IPS-11a (cell line): ENCODE data around the gene WAS.
"Not testable (repeated sequence)": the region's sequence is repeated elsewhere in the genome, so short reads cannot be mapped to it uniquely, and the experiment has no call there.

Experiments used
- H3K4me3 ChIP-seq: one replicate; pipeline ENCODE4 v1.5.1; 2013; ENCODE audit warnings: low read depth, low read length, control low read depth

The WAS gene

DNA sequence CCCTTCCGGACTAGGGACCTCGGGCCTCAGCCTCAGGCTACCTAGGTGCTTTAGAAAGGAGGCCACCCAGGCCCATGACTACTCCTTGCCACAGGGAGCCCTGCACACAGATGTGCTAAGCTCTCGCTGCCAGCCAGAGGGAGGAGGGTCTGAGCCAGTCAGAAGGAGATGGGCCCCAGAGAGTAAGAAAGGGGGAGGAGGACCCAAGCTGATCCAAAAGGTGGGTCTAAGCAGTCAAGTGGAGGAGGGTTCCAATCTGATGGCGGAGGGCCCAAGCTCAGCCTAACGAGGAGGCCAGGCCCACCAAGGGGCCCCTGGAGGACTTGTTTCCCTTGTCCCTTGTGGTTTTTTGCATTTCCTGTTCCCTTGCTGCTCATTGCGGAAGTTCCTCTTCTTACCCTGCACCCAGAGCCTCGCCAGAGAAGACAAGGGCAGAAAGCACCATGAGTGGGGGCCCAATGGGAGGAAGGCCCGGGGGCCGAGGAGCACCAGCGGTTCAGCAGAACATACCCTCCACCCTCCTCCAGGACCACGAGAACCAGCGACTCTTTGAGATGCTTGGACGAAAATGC lies at the start of gene WAS:
WAS (plus strand) TSS at position 389 of the 572 bp plus-strand sequence; CDS start at position 444, 55 bp downstream.
- H3K4me3 ChIP-seq, result no peak within 1 kb of the TSS

DNA sequence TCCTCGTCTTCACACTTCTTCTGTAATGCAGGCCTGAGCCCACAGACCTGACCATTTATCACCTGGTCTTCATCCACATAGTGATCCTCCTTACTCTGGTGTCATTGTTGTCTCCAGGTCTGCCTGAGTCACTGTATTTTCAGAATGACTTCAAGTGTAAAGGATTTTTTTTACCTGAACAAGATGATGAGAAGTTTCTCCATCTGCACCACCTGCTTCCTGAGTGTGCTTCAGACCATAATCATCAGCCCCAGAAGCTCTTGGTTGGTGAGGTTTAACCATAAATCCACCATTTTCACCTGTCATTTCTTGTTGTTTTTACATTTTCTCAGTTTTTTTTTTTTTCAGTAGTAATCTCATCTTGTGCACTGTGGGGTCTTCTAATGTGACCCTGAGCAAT lies 47.3 kb upstream of the WAS start:
- no peak overlapping the region for H3K4me3 ChIP-seq

DNA sequence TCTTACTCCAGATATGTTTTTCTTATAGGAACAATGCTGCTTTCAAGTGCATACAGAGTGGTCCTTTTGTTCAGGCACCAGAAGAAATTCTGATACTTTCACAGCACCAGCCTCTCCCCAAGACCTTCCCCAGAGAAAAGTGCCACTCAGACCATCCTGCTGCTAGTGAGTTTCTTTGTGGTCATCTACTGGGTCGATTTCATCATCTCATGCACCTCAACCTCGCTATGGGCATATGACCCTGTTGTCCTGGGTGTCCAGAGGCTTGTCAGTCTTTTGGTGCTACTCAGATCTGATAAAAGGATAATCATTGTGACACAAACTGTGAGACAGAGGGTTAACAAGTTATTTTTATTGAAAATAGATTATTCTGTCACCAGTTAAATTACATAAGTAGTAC lies 46.8 kb upstream of the WAS start:
- H3K4me3 ChIP-seq, result no peak overlapping the region

DNA sequence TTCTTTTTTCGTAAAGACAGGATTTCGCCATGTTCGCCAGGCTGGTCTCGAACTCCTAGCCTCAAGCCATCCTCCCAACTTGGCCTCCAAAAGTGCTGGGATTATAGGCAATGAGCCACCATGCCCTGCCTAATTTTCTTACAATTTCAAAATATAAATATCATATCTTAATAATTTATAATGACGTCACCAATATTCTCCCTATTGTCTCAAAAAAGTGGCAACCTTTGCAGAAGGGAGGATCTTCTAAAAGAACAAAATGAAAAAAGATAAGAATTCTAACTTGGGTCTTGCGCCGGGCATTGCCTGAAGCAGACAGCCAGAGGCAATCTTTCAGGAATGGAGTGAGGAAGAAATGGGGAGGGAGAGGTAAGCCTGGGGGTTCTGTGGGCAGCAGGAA lies 37.9 kb upstream of the WAS start:
- no peak overlapping the region for H3K4me3 ChIP-seq

DNA sequence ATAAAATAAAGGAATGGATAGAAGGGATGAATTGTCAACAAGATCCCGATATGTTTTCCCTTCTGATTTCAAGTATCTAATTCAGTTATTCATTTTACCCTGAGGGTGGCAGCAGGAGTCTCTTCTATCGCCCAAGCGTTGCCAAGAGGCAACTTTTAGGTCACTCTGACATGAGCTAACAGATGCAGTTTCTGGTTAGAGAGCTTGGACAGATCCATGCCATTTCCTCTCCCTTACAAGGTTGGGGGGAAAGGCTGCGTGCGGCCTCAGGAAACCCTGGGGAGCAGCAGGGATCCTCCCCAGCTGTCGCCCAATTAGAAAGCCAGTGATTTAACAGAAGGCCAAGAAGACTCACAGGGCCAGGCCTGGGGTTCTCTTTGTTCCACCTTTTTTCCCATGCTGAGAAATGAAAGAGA lies 35.3 kb upstream of the WAS start:
- H3K4me3 ChIP-seq, result no peak overlapping the region

DNA sequence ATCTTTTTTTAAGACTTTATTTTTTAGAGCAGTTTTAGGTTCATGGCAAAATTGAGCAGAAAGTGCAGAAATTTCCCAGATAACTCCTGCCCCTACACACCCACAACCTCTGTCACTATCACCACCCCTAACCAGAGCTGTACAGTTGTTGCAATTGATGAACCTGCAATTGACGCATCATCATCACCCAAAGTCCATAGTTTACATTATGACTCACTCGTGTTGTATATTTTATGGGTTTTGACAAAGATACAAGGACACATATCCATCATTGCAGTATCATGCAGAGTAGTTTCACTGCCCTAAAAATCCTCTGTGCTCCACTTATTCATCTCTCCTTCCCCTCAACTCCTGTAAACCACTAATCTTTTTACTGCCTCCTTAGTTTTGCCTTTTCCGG lies 34.5 kb upstream of the WAS start:
- H3K4me3 ChIP-seq, result no peak overlapping the region

DNA sequence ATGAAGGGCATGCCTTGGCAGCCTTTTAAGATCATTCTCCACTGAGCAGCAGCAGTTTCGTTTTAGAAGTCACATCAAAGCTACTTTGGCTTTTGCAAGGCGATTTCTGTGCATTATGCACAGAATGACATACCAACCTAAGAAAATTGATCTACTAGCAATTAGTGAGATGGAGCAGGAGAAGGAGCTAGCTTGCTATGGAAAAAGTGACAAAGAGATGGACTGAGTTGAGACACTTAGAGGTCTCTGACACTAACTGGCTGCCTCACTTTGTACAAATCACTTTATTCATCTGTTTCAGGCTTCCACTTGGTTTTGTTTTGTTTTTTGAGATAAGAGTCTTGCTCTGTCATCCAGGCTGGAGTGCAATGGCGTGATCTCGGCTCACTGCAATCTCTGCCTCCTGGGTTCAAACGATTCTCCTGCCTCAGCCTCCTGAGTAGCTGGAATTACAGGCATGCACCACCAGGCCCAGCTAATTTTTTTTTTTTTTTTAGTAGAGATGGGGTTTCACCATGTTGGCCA lies 31.5 kb upstream of the WAS start:
- H3K4me3 ChIP-seq, result not testable (repeated sequence)

DNA sequence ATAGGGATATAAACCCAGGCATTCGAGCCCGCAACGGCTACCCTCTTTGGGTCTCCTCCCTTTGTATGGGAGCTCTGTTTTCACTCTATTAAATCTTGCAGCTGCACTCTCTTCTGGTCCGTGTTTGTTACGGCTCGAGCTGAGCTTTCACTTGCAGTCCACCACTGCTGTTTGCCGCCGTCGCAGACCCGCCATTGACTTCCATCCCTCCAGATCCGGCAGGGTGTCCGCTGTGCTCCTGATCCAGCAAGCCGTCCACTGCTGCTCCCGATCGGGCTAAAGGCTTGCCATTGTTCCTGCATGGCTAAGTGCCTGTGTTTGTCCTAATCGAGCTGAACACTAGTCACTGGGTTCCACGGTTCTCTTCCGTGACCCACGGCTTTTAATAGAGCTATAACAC lies 28.9 kb upstream of the WAS start:
- H3K4me3 ChIP-seq, result not testable (repeated sequence)

DNA sequence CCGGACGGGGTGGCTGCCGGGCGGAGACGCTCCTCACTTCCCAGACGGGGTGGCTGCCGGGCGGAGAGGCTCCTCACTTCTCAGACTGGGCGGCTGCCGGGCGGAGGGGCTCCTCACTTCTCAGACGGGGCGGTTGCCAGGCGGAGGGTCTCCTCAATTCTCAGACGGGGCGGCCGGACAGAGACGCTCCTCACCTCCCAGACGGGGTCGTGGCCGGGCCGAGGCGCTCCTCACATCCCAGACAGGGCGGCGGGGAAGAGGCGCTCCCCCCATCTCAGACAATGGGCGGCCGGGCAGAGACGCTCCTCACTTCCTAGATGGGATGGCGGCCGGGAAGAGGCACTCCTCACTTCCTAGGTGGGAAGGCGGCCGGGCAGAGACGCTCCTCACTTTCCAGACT lies 23.9 kb upstream of the WAS start:
- not testable (repeated sequence) for H3K4me3 ChIP-seq

DNA sequence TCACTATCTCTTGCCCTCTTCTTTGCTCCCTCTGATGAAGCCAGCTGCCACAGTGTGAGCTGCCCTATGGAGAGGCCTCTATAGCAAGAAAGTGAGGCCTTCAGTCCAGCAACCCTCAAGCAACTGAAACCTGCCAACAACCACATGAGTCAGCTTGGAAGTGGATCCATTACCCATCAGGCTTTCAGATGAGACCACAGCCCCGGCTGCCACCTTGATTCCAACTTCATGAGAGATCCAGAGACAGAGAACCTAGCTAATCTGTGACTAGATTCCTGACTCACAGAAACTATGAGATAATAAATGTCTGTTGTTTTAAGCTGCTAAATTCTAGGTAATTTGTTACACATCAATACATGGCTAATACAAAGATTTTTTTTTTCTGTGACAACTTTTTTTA lies 20.4 kb upstream of the WAS start:
- no peak overlapping the region for H3K4me3 ChIP-seq

DNA sequence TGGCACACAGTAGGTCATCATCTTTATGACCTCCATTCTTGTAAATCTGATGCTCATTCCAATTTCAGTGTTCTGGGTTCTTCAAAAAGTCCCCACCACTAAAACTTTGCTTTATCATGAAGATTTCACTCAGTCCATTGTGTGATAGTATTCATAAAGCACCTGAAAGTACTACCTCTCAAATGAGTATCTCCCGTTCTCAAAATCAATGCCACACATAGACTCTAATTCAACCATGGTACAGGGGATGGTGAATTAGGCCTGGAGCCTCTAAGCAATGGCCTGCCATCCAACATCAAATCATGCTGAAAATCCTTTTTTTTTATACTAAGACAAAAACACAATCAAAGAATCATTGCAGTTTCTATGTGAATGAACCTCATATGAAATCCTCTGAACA lies 19.4 kb upstream of the WAS start:
- no peak overlapping the region for H3K4me3 ChIP-seq

DNA sequence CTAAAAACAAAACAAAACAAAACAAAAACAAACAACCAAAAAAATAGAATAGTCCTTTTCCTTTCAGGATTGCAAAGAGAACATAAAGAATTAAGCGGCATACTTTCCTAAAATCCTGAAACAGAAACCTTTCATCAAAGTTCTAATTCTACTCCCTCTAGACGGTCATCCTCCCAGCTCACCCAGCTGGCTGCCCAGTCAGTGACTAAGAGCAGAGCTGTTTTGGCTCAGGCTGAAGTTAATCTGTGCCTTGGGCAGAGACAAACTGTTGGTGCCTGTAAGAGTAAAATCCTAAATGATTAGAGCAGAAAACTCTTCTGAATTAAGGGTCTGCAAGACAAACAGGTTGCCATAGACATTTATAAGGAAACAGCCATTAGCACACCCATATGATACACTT lies 17.6 kb upstream of the WAS start:
- no peak overlapping the region for H3K4me3 ChIP-seq

DNA sequence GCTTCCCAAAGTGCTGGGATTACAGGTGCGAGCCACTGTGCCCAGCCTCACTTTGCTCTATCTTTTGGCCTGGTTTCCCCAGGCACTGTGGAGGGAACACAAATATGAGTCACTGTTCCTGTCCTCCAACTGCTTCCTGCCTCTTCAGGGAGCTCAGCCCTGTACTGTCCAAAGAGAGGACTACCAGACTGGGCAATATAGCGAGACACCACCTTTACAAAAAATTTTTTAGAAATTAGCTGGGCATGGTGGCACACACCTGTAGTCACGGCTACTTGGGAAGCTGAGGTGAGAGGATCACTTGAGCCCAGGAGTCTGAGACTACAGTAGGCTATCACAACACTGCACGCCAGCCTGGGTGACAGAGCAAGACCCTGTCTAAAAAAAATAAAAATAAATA lies 16.9 kb upstream of the WAS start:
- no peak overlapping the region for H3K4me3 ChIP-seq

DNA sequence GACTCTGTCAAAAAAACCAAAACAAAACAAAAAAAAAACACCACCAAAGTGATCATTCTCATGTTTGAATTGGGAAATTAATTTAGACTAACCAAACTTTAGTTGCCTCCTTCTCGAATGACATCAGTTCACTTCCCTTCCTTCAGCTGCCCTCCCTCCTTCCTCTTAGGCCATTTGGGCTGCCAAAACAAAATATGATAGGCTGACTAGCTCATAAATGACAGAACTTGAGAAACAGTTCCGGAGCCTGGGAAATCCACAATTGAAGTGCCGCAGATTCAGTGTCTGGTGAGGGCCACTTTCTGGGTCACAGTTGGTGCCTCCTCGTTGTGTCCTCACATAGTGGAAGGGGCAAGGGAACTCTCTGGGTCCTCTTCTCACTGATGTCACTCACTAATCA lies 16.1 kb upstream of the WAS start:
- H3K4me3 ChIP-seq, result no peak overlapping the region

DNA sequence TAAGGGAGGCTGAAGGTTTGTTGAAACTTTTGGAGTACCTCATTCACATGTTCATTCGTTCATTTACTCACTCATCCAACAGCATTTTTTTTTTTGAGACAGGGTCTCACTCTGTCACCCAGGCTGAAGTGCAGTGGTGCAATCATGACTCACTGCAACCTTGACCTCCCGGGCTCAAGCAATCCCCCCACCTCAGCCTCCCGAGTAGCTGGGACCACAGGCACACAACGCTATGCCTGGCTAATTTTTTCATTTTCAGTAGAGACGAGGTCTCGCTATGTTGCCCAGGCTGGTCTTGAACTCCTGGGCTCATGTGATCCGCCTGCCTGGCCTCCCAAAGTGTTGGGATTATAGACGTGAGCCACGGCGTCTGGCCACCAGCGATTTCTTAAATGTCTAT lies 15.4 kb upstream of the WAS start:
- H3K4me3 ChIP-seq, result not testable (repeated sequence)

DNA sequence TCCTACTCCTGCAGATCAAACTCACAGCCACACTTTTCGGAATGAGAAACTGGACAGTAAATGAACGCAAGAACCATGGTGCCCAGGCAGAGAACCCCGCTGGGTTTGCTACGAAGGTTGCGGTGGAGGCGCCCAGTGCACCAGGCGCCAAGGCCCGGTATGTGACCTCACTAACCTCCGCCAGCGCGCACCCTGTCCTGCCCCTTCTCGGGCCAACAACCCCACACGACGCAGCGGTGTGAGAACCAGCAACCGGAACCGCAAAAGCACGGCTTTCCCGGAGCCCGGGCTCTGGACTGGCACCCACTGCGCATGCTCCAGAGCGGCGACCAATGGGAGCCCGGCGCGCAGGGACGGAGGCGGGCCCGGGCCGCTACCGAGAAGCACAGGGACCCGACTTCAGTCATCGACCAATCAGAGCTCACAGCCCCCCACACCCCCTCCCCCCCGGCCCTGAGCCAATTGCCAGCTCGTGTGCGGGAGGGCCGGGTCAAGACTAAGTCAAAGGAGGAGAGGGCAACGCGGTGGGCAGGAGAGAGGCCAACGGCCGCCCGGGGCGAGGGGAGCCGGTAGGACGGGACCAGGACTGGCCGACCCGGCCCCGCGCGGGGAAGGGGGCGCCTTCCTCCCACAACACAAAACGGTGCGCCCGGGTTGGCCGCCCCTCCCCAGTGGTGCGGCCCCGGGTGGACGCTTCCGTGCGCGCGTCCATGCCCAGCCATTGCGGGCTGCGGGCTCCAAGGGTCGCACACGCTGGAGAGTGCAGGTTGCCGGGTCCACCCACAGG lies 7.3 kb upstream of the WAS start:
- H3K4me3 ChIP-seq, result peak overlapping the region; percentile 67

DNA sequence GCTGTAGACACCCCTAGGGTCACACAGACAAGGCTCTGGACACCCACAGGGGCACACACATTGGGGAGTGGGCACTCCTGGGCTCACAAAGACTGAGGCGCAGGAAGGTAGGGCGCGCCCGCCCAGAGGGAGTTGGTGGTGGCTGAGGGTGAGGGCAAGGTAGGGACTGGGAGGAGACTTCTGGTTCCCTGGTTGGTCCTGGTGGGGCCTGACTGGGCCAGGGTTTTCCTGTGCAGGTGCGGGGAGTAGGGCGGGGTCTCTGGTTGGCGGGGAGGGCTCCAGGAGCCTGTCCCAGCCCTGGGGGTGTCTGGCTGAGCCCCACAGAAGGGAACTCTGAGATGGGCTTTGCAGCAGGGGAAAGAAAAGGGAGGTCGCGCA lies 6.7 kb upstream of the WAS start:
- H3K4me3 ChIP-seq, result peak overlapping the region; percentile 63

DNA sequence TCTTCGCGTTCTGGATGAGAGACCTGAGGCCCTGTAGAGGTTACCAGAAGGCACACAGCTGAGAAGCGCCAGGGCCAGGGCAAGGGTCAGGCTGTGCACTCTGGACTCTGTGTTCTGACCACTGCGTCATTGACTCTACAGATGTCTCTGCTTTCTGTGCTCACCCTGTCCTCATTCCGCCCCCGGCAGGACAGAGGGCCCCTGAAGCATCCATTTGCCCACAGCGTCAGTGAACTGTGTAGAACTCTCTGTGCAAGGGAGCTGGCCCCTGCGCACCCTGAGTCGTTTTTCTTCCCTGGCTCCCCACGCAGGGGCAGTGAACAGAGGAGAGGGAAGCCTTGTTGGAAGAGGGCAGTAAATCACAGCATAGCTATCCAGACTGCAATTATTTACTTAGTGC lies 6.1 kb upstream of the WAS start:
- no peak overlapping the region for H3K4me3 ChIP-seq

DNA sequence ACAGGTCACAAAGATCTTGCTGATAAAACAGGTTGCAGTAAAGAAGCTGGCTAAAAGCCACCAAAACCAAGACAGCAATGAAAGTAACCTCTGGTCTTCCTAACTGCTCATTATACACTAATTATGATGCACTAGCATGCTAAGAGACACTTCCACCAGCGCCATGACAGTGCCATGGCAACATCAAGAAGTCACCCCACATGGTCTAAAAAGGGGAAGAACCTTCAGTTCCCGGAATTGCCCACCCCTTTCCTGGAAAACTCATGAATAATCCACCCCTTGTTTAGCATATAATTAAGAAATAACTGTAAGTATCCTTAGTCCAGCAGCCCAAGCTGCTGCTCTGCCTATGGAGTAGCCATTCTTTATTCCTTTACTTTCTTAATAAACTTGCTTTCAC lies 3.1 kb upstream of the WAS start:
- H3K4me3 ChIP-seq, result not testable (repeated sequence)

DNA sequence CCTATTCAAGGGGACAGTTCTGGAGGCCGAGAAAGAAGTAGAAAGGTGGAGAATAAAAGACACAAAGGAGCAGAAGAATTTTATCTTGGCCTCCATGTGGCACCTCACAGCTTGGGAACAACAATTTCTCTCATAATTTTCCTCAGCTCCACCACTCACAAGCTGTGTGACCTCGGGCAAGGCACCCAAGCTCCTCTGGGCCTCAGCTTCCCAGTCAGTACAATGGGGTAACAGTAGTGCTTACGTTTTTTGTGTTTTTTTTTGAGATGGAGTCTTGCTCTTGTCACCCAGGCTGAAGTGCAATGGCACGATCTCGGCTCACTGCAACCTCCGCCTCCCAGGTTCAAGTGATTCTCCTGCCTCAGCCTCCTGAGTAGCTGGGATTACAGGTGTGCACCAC lies 2.7 kb upstream of the WAS start:
- not testable (repeated sequence) for H3K4me3 ChIP-seq

DNA sequence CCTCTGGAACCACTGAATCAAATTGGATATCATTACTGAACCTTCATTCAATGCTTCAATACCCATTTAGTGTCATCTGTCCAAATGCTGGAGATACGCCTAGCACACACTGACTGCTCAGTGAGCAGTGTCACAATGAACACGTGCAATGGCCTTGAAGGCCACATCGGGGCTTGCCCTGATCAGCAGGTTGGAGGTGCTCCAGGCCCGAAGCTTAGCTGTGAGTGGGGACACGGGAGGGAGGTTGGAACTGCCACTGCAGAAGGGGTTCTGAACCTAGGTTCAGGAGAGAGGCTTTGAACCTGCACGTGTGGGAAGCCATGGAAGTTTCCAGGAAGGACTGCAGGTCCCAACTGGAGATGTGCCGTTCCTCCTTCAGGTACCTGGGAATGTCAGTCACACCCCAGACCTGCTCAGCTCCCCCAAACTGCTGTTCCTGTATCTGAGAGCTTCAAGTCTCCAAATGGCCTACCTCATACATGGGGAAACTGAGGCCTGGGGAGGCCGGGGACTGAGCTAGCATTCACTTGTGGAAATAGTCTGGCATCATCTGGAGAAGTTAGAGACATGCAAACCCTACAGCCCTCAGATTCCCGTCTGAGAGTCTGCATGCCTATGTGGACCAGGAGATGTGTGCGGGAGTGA lies 1.9 kb upstream of the WAS start:
- no peak overlapping the region for H3K4me3 ChIP-seq

DNA sequence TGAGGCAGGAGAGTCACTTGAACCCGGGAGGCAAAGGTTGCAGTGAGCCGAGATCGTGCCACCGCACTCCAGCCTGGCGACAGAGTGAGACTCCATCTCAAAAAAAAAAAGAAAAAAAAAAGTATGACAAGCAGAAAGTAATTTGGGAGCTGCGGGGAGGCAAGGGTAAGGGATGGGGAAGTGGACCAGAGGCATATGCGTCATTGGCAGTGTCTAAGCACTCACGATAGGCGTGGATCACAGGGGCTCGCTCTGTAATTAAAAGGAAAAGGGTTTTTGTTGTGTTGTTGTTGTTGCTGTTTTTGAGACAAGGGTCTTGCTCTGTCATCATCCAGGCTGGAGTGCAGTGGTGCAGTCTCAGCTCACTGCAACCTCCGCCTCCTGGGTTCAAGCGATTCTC lies 804 bp upstream of the WAS start:
- H3K4me3 ChIP-seq, result not testable (repeated sequence)
